GM12864 (cell line): Measurements from ENCODE around the gene SPTBN4.
"Not testable (repeated sequence)": the region's sequence is repeated elsewhere in the genome, so short reads cannot be mapped to it uniquely, and the experiment has no call there.

ENCODE experiments used
- DNase-seq: peaks from one replicate; pipeline ENCODE4 v3.0.0-alpha.2; 2011; ENCODE audit warnings: low read depth
- H3K4me3 ChIP-seq: 2 replicates; pipeline ENCODE4 v1.5.1; 2011; ENCODE audit warnings: mild to moderate bottlenecking, low read depth, low read length, control low read depth
- CTCF ChIP-seq: IDR thresholded peaks from 2 replicates; pipeline ENCODE4 v1.5.1; 2011; ENCODE audit warnings: low read depth, mild to moderate bottlenecking, moderate library complexity, low read length, control low read depth, inconsistent platforms; ENCODE audit errors: missing control alignments

SPTBN4 gene

DNA sequence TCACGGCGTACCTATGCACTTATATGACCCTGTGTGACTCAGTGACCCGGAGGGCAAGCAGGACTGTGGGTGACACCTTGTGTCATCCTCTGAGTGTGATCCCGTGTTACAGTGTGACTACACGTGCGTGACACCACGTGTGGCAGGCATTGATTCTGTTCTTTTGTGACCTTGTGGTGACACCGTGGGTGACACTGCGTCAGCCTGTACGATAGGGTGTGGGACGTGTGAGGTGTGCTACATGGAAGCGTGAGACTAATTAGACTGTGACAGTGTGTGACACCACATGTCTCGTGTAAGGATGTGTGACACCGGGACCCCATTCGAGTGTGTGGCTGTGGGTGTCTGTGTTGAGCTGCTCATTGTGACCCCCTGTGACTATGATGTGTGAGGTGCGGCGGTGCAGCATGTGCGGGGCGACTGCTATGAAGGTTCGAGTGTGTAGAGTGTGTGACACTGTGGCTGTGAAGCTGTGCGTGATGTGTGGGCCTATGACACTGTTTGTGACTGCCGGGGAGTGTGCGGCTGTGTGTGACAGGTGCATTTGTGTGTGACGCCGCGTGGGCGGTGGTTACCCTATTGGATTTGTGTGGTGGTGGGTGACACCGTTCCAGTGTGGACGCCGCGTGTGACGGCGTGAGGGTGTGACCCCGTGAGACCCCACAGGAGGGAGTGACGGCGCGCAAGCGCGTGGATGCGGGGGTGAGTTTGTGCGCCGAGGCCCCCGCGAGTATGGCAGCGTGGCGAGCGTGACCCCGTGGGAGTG lies 399 bp upstream of the SPTBN4 start:
- no peak for TF ChIP-seq CTCF
- H3K4me3 ChIP-seq: peak overlapping the region; percentile 47
- no peak for DNase-seq

- H3K4me3 ChIP-seq: no peak overlapping the region
- no peak for DNase-seq
- TF ChIP-seq CTCF: no peak
Observed at GRCh38 chr19:40469011-40469410, 2.2 kb downstream of the SPTBN4 start.

- TF ChIP-seq CTCF: no peak
Observed at GRCh38 chr19:40471111-40471510, 4.3 kb downstream of the SPTBN4 start.

GRCh38 chr19:40472516-40472915 lies 5.7 kb downstream of the SPTBN4 start:
- DNase-seq: no peak
- TF ChIP-seq CTCF: no peak
- no peak overlapping the region for H3K4me3 ChIP-seq

More at GRCh38 chr19:40471111-40471510, 4.3 kb downstream of the SPTBN4 start:
- no peak overlapping the region for H3K4me3 ChIP-seq
- DNase-seq: no peak

DNA sequence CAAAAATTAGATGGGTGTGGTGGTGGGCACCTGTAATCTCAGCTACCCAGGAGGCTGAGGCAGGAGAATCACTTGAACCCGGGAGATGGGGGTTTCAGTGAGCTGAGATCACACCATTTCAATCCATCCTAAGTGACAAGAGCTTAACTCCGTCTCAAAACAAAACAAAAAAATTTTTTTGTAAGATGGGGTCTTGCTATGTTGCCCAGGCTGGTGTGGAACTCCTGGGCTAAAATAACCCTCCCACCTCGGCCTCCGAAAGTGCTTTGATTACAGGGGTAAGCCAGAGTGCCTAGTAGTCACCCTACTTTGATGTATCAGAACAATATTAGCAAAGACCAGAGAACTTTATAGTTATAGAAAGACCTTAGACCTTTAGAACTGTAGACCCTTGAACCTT lies 7.9 kb downstream of the SPTBN4 start:
- TF ChIP-seq CTCF: no peak
- H3K4me3 ChIP-seq: no peak overlapping the region
- DNase-seq: no peak

DNA sequence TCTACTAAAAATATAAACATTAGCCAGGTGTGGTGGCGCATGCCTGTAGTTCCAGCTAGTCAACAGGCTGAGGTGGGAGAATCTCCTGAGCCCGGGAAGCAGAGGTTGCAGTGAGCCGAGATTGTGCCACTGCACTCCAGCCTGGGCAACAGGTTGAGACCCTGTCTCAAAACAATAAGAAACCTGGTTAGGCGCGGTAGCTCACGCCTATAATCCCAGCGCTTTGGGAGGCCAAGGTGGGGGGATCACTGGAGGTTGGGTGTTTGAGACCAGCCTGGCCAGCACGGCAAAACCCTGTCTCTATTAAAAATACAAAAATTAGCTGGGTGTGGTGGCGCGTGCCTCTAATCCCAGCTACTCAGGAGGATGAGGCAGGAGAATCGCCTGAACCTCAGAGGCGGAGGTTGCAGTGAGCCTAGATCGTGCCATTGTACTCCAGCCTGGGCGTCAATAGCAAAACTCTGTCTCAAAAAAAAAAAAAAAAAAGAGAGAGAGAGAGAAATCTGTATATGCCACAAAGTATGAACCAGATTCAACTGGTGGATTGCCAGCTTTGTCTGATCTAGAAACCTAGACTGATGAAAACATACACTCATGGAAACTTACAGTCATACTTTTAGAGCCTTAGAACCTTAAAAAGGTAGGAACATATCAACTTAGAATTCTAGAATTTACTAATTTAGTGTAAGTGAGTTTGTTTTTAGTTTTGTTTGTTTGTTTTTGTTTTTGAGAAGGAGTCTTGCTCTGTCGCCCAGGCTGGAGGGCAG lies 9.3 kb downstream of the SPTBN4 start:
- not testable (repeated sequence) for DNase-seq, H3K4me3 ChIP-seq

DNA sequence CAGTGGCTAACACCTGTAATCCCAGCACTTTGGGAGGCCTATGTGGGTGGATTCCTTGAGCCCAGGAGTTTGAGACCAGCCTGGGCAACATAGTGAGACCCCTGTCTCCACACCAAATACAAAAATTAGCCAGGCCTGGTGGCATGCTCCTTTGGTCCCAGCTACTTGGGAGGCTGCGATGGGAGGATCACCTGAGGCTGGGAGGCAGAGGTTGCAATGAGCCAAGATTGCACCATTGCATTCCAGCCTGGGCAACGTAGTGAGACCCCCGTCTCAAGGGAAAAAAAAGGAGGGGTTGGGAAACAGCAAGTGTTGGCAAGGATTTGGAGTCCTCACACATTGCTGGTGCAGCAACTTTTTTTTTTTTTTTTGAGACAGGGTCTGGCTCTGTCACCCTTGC lies 19.2 kb downstream of the SPTBN4 start:
- no peak for DNase-seq
- no peak overlapping the region for H3K4me3 ChIP-seq
- TF ChIP-seq CTCF: no peak
